AG09319 (cell line): Measurements from ENCODE around the gene MAPKAP1.

Source experiments
- DNase-seq: peaks from one replicate; pipeline ENCODE4 v3.0.0-alpha.2; 2010; ENCODE audit warnings: low read depth; ENCODE audit errors: extremely low read depth
- CTCF ChIP-seq: IDR thresholded peaks from 2 replicates; pipeline ENCODE4 v1.5.1; 2011; ENCODE audit warnings: low read depth, mild to moderate bottlenecking, inconsistent platforms, low read length, moderate library complexity

MAPKAP1 gene

GRCh38 chr9:125446561-125447094 lies 260.4 kb downstream of the MAPKAP1 start:
- DNase-seq: no peak
- no peak for TF ChIP-seq CTCF

GRCh38 chr9:125444956-125445506 lies 262.0 kb downstream of the MAPKAP1 start:
- TF ChIP-seq CTCF: no peak
- DNase-seq: no peak

DNA sequence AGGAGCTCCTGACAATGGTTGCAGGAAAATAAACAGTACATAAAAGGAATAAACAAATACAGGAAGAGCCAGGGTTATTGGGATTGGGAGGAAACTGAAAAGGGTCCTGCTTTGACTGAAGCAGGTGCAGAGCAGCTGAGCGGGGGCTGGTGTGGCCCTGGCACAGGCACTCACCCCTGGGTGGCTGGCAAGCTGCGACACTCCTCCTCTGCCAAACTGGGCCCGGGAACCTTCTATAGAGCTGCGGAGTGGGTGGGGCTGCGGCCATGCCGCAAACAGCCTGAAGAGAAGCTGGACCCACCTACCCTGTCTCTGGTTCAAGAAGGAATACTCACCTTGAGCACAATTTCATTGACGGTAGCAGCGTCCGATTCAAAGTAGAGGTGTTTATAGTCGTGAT lies 262.8 kb downstream of the MAPKAP1 start:
- TF ChIP-seq CTCF: no peak
- DNase-seq: no peak

DNA sequence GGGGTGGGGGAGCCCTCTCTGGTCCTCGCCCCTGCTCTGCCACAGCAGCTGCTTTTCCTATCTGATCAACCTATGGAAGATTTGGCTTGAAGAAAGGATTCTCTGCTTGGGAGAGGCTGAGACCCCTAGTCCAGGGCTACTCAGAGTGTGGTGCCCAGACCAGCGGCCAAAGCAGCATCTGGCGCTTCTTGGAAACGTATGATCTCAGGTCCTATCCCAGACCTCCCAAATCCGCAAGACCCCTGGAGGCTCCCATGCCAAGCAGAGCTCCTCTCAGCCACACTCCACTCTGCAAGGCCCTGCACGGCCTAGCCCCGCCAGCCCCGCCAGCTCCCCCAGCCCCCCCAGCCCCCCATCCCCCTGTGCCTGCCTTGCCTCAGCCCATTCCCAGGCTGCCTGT lies 263.6 kb downstream of the MAPKAP1 start:
- TF ChIP-seq CTCF: no peak
- DNase-seq: no peak

DNA sequence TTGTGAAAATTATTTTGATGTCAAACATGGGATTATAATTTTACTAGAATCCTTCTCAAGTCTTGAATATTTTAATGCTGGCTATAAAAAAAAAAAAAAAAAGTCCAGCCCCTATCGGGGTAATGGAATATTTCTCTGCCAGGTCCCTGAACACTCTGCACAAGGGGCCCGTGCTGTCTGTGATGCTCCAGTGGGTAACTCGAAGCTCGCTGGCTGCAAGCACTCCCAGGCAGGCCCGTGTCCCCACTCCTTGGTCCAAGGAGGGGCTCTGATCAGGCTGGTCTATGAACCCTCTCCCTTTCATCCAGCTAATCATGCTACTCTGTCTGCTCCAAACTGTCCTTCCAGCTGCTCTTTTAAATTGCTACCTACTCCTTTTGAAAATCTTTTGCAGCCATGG lies 264.6 kb downstream of the MAPKAP1 start:
- TF ChIP-seq CTCF: no peak
- DNase-seq: no peak

DNA sequence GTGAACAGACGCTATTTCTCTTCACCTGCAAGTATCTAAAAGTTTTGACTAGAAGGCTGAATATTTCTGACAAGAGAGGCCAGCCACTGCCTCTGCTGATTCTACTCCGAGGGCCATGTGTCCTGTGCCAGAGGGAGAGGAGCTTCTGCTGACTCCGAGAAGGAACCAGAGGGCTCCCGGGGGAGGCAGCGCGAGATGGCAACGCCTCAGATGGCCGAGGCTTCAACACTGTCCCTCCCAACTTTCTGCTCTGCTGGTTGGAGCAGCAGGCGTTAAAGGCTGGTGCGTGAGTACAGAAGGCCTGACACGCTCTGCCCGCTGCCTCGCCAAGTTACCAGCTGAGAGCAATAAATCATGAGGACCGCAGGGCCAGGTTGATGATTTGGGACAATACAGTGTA lies 266.6 kb downstream of the MAPKAP1 start:
- no peak for TF ChIP-seq CTCF

GRCh38 chr9:125439434-125440272 lies 267.4 kb downstream of the MAPKAP1 start:
- DNase-seq: no peak
- TF ChIP-seq CTCF: no peak

More for the DNA sequence above, 266.6 kb downstream of the MAPKAP1 start:
- no peak for DNase-seq
